Neural progenitor cell (in vitro differentiated cells): Measurements from ENCODE around the gene BCR. TPM values are rescaled to one million over a fixed set of nuclear protein-coding genes. Genes with fewer than 3 reads are reported as not detected.

Experiments used
- DNase-seq: peaks from one replicate; pipeline ENCODE4 v3.0.0-alpha.2; 2016; ENCODE audit warnings: low spot score
- H2AFZ ChIP-seq: fragments of 200-600 bp; sonication (generic); replicated peaks from 2 replicates; pipeline ENCODE4 v1.6.1; 2016; ENCODE audit warnings: antibody characterized with exemption
- H3F3A ChIP-seq: fragments of 200-600 bp; sonication (generic); 2 replicates; pipeline ENCODE4 v1.6.1; 2016; ENCODE audit warnings: antibody characterized with exemption, low read depth
- H3K27ac ChIP-seq: fragments of 200-600 bp; sonication (generic); 2 replicates; pipeline ENCODE4 v1.5.1; 2016; ENCODE audit warnings: mild to moderate bottlenecking
- H3K27me3 ChIP-seq: fragments of 200-600 bp; sonication (generic); 2 replicates; pipeline ENCODE4 v1.6.1; 2016; ENCODE audit warnings: mild to moderate bottlenecking, moderate library complexity
- H3K36me3 ChIP-seq: fragments of 200-600 bp; sonication (generic); 2 replicates; pipeline ENCODE4 v1.5.1; 2016
- H3K4me1 ChIP-seq: fragments of 200-600 bp; sonication (generic); 2 replicates; pipeline ENCODE4 v1.6.1; 2016; ENCODE audit warnings: mixed run types
- H3K4me2 ChIP-seq: fragments of 200-600 bp; sonication (generic); 2 replicates; pipeline ENCODE4 v1.6.1; 2016
- H3K4me3 ChIP-seq: fragments of 200-600 bp; sonication (generic); 2 replicates; pipeline ENCODE4 v1.5.1; 2016
- H3K79me2 ChIP-seq: fragments of 200-600 bp; sonication (generic); 2 replicates; pipeline ENCODE4 v1.6.1; 2016; ENCODE audit warnings: low read depth
- H3K9ac ChIP-seq: fragments of 200-600 bp; sonication (generic); 2 replicates; pipeline ENCODE4 v1.6.1; 2016
- H3K9me3 ChIP-seq: fragments of 200-600 bp; sonication (generic); 2 replicates; pipeline ENCODE4 v1.5.1; 2016; ENCODE audit warnings: low read depth
- H4K20me1 ChIP-seq: fragments of 200-600 bp; sonication (generic); 2 replicates; pipeline ENCODE4 v1.6.1; 2016; ENCODE audit warnings: low read depth
- H3K27ac Mint-ChIP-seq: 3 replicates; pipeline ENCODE4 v1.8.0; 2021; ENCODE audit warnings: mixed read lengths
- H3K27me3 Mint-ChIP-seq: 2 replicates; pipeline ENCODE4 v1.8.0; 2022; ENCODE audit warnings: low read depth, mild to moderate bottlenecking, inconsistent platforms, moderate library complexity, mixed read lengths; ENCODE audit not compliant: insufficient read depth
- H3K36me3 Mint-ChIP-seq: 3 replicates; pipeline ENCODE4 v1.8.0; 2021; ENCODE audit warnings: mixed read lengths
- H3K4me1 Mint-ChIP-seq: 3 replicates; pipeline ENCODE4 v1.8.0; 2021; ENCODE audit warnings: mixed read lengths
- H3K4me3 Mint-ChIP-seq: 3 replicates; pipeline ENCODE4 v1.8.0; 2021; ENCODE audit warnings: mild to moderate bottlenecking, moderate library complexity, mixed read lengths
- H3K9me3 Mint-ChIP-seq: 3 replicates; pipeline ENCODE4 v1.8.0; 2020; ENCODE audit warnings: mixed read lengths
- EZH2 ChIP-seq: fragments of 200-600 bp; sonication (generic); IDR thresholded peaks from 2 replicates; pipeline ENCODE4 v1.6.1; 2017; ENCODE audit warnings: antibody characterized with exemption, mild to moderate bottlenecking, moderate library complexity
- EZH2phosphoT487 ChIP-seq: fragments of 200-600 bp; sonication (generic); IDR thresholded peaks from 2 replicates; pipeline ENCODE4 v1.6.1; 2017; ENCODE audit warnings: antibody characterized with exemption
- total RNA-seq: library from RNA; depleted of rRNA; stranded (reverse); fragments of >200 nt; gene quantifications from 2 replicates; pipeline ENCODE4 v1.2.3, GENCODE V29; 2015; ENCODE audit warnings: low replicate concordance
- TF ChIP-seq, protein P1 (sequence below): fragments of 200-600 bp; sonication (generic); IDR thresholded peaks from 2 replicates; pipeline ENCODE4 v1.5.1; 2017; ENCODE audit warnings: antibody characterized with exemption, mild to moderate bottlenecking

BCR gene
- total RNA-seq, 1 donor from 2014 or later: 35.5 TPM

DNA sequence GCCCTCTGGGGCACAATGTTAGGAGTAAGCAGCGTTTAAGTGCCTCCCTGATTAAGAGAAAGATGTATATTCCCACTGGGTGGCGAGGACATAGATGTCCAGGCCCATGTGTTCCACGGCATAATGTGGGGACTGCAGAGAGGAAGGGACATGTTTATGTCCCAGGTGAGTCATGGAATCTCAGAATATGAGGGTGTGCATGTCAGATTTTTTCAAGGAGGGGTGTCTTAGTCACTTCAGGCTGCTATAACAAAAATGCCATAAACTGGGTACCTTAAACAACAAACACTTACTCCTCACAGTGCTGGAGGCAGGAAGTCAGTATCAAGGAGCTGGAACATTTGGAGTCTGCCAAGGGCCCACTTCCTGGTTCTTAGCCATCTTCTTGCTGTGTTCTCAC is 55.1 kb downstream of the BCR start:
- H3K27me3 ChIP-seq: no peaks in the 10 kb centered on the region
- Mint-ChIP-seq H3K4me1 (peaks cover 66% of the 10 kb centered on the region), H3K36me3 (peaks cover 19% of the 10 kb centered on the region), H3K27me3 (peaks cover 3% of the 10 kb centered on the region), H3K4me3 (no peak overlapping the region), H3K27ac (no peak overlapping the region), H3K9me3 (peaks cover 10% of the 10 kb centered on the region)
- no peak for TF ChIP-seq EZH2phosphoT487
- TF ChIP-seq EZH2: no peak
- TF ChIP-seq, protein P1, sequence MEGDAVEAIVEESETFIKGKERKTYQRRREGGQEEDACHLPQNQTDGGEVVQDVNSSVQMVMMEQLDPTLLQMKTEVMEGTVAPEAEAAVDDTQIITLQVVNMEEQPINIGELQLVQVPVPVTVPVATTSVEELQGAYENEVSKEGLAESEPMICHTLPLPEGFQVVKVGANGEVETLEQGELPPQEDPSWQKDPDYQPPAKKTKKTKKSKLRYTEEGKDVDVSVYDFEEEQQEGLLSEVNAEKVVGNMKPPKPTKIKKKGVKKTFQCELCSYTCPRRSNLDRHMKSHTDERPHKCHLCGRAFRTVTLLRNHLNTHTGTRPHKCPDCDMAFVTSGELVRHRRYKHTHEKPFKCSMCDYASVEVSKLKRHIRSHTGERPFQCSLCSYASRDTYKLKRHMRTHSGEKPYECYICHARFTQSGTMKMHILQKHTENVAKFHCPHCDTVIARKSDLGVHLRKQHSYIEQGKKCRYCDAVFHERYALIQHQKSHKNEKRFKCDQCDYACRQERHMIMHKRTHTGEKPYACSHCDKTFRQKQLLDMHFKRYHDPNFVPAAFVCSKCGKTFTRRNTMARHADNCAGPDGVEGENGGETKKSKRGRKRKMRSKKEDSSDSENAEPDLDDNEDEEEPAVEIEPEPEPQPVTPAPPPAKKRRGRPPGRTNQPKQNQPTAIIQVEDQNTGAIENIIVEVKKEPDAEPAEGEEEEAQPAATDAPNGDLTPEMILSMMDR: no peak
- no peak for DNase-seq
- no peak overlapping the region for H3K4me3 ChIP-seq
- peaks cover 74% of the 10 kb centered on the region for H4K20me1 ChIP-seq
- H2AFZ ChIP-seq: no peak overlapping the region
- H3K9ac ChIP-seq: no peak overlapping the region
- no peaks in the 10 kb centered on the region for H3K36me3 ChIP-seq
- no peaks in the 10 kb centered on the region for H3K9me3 ChIP-seq
- H3F3A ChIP-seq: peaks cover 25% of the 10 kb centered on the region
- no peak overlapping the region for H3K27ac ChIP-seq
- H3K4me2 ChIP-seq: no peak overlapping the region
- peaks cover 43% of the 10 kb centered on the region for H3K4me1 ChIP-seq
- peaks cover 97% of the 10 kb centered on the region for H3K79me2 ChIP-seq

DNA sequence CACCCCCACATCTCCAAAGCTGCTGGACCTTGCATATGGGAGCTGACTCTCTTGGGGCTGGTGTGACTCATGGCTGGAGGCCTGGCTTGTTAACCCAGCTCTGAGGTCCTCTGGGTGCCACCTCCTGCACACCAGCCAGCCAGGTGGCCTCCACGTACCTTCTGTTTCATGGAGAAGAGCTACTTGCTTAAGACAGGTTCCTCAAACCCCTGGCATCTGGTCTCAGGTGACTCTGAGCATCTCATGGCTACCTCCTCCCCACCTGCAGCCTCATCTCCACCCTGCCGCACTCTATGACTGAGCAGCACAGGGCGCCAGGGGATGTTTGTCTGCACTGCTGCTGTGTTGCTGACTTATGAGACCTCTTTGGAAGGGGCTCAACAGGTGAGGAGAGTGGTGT is 55.7 kb downstream of the BCR start:
- Mint-ChIP-seq H3K4me1 (peaks cover 65% of the 10 kb centered on the region), H3K4me3 (no peak overlapping the region)
- peaks cover 96% of the 10 kb centered on the region for H3K79me2 ChIP-seq

DNA sequence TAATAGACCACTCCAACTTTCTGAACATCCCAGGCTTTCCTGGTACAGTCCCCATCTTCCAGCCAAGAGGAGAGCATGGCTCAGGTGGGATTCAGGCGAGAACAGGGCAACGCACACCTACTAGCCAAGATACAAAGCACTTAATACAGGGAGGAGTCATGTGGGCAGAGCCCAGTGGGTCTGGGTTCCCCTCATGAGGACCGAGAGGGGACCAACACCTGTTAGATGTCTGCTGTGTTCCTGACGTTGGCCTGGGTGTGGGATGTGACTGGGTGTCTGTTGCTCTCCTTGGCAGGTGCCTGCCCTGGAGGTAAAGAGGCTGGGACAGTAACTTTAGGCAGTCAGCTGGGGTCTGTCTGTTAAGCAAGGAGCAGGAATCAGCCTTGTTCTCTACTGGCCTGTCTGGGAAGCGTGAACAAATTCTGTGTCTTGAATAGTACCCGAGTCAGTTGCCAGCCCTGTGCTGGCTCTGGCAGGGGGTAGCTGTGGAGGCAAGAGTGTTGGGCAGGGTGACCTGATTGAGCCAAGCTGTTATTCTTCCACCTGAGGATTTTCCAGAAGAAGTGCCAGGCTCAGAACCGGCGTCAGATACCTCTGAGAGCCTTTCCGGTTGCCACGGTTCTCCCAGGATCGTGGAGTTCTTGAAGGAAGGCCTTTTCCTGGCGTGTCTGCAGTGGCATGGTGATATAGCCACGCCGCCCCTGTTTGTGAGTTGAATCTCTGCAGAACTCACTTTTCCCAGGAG is 56.3 kb downstream of the BCR start:
- Mint-ChIP-seq H3K9me3 (peaks cover 10% of the 10 kb centered on the region), H3K4me1 (peaks cover 66% of the 10 kb centered on the region), H3K4me3 (no peak overlapping the region), H3K27me3 (peaks cover 3% of the 10 kb centered on the region), H3K36me3 (peaks cover 19% of the 10 kb centered on the region), H3K27ac (peak overlapping the region; percentile 97)
- H4K20me1 ChIP-seq: peaks cover 72% of the 10 kb centered on the region
- H3K4me3 ChIP-seq: no peak overlapping the region
- H2AFZ ChIP-seq: no peak overlapping the region
- H3K79me2 ChIP-seq: peaks cover 90% of the 10 kb centered on the region
- H3K4me1 ChIP-seq: peaks cover 42% of the 10 kb centered on the region
- H3K9me3 ChIP-seq: no peaks in the 10 kb centered on the region
- DNase-seq: no peak
- H3K9ac ChIP-seq: no peak overlapping the region
- TF ChIP-seq, protein P1: no peak
- TF ChIP-seq EZH2 (no peak), EZH2phosphoT487 (no peak)
- peak overlapping the region; percentile 67 for H3K4me2 ChIP-seq
- H3K27ac ChIP-seq: no peak overlapping the region
- no peaks in the 10 kb centered on the region for H3K27me3 ChIP-seq
- no peaks in the 10 kb centered on the region for H3K36me3 ChIP-seq
- peaks cover 27% of the 10 kb centered on the region for H3F3A ChIP-seq

More for the DNA sequence above, 55.7 kb downstream of the BCR start:
- TF ChIP-seq EZH2 (no peak), EZH2phosphoT487 (no peak)
- TF ChIP-seq, protein P1: no peak
- Histone ChIP-seq H3K4me1 (peaks cover 42% of the 10 kb centered on the region), H4K20me1 (peaks cover 72% of the 10 kb centered on the region), H3K9me3 (no peaks in the 10 kb centered on the region), H3K27ac (no peak overlapping the region), H3K4me2 (no peak overlapping the region), H2AFZ (no peak overlapping the region), H3K27me3 (no peaks in the 10 kb centered on the region), H3K4me3 (no peak overlapping the region), H3F3A (peaks cover 25% of the 10 kb centered on the region), H3K36me3 (no peaks in the 10 kb centered on the region), H3K9ac (no peak overlapping the region)
- Mint-ChIP-seq H3K27me3 (peaks cover 3% of the 10 kb centered on the region), H3K9me3 (peaks cover 10% of the 10 kb centered on the region), H3K36me3 (peaks cover 19% of the 10 kb centered on the region), H3K27ac (peak overlapping the region; percentile 88)
- no peak for DNase-seq
